Measurements from ENCODE around the gene CEP70. TPM values are rescaled to one million over a fixed set of nuclear protein-coding genes. Genes with fewer than 3 reads are reported as not detected.
"Not testable (repeated sequence)": the region's sequence is repeated elsewhere in the genome, so short reads cannot be mapped to it uniquely, and the experiment has no call there.

The CEP70 gene
- total RNA-seq, 4 donors from 2014 or later: 27.7 to 53.8 (median 43.5) TPM

- peaks cover 0 to 18% (median 0%) of the 10 kb centered on the region in 3 donors for H3K9me3 ChIP-seq
- ATAC-seq: no peak
- H3K4me1 ChIP-seq: no peaks in the 10 kb centered on the region
- H3K27ac ChIP-seq: no peak overlapping the region
- WGBS, 2 donors (ENCODE audit: low coverage in 1 of 2): 56% methylated on average over 2 of the region's 2 CpGs; no CpG with 5 or more reads in 1 of the 2 donors
- no peaks in the 10 kb centered on the region for H3K27me3 ChIP-seq
- TF ChIP-seq POLR2AphosphoS5 (IDR thresholded peaks at IDR 0.05): no peak
- TF ChIP-seq POLR2A (IDR thresholded peaks at IDR 0.05): no peak
- no peak for TF ChIP-seq EP300 (IDR thresholded peaks at IDR 0.05)
- no peak for TF ChIP-seq CTCF (IDR thresholded peaks at IDR 0.05)
- H3K4me3 ChIP-seq: no peak overlapping the region
- peaks cover 0 to 52% of the 10 kb centered on the region in 2 donors for H3K36me3 ChIP-seq
Measured at GRCh38 chr3:138569090-138569489, 25.0 kb downstream of the CEP70 start.

GRCh38 chr3:138567403-138567802 is 26.7 kb downstream of the CEP70 start:
- peaks cover 0 to 38% of the 10 kb centered on the region in 2 donors for H3K36me3 ChIP-seq
- no peak overlapping the region for H3K27ac ChIP-seq
- no peak for TF ChIP-seq POLR2A (IDR thresholded peaks at IDR 0.05)
- TF ChIP-seq EP300 (IDR thresholded peaks at IDR 0.05): no peak
- no peak for TF ChIP-seq POLR2AphosphoS5 (IDR thresholded peaks at IDR 0.05)
- TF ChIP-seq CTCF (IDR thresholded peaks at IDR 0.05): no peak
- no peaks in the 10 kb centered on the region for H3K27me3 ChIP-seq
- H3K4me3 ChIP-seq: no peak overlapping the region
- no peaks in the 10 kb centered on the region for H3K4me1 ChIP-seq
- H3K9me3 ChIP-seq: peaks cover 0 to 3% (median 0%) of the 10 kb centered on the region in 3 donors
- no peak for ATAC-seq

- ATAC-seq, H3K4me1 ChIP-seq, H3K9me3 ChIP-seq, H3K4me3 ChIP-seq, H3K27ac ChIP-seq, H3K27me3 ChIP-seq: not testable (repeated sequence)
- peaks cover 0 to 41% of the 10 kb centered on the region in 2 donors for H3K36me3 ChIP-seq
- 75 to 85% methylated on average over 2 of the region's 2 CpGs for WGBS, 2 donors (ENCODE audit: low coverage in 1 of 2)
Measured at GRCh38 chr3:138566293-138566692, 27.8 kb downstream of the CEP70 start.

GRCh38 chr3:138562902-138563301 is 31.2 kb downstream of the CEP70 start:
- not testable (repeated sequence) for H3K27me3 ChIP-seq, H3K4me3 ChIP-seq, ATAC-seq, H3K27ac ChIP-seq, H3K4me1 ChIP-seq
- WGBS, 2 donors (ENCODE audit: low coverage in 1 of 2): 100% methylated on average over 1 of the region's 1 CpG
- Histone ChIP-seq H3K36me3 (peaks cover 0 to 46% of the 10 kb centered on the region in 2 donors), H3K9me3 (peaks cover 0 to 35% (median 0%) of the 10 kb centered on the region in 3 donors)

GRCh38 chr3:138560501-138560900 is 33.6 kb downstream of the CEP70 start:
- peaks cover 0 to 60% of the 10 kb centered on the region in 2 donors for H3K36me3 ChIP-seq
- WGBS, 2 donors (ENCODE audit: low coverage in 1 of 2): 100% methylated on average over 1 of the region's 6 CpGs; no CpG with 5 or more reads in 1 of the 2 donors
- H3K4me3 ChIP-seq: no peak overlapping the region
- no peak for TF ChIP-seq POLR2AphosphoS5 (IDR thresholded peaks at IDR 0.05)
- no peak for TF ChIP-seq CTCF (IDR thresholded peaks at IDR 0.05)
- TF ChIP-seq EP300 (IDR thresholded peaks at IDR 0.05): no peak
- no peak for TF ChIP-seq POLR2A (IDR thresholded peaks at IDR 0.05)
- no peaks in the 10 kb centered on the region for H3K4me1 ChIP-seq
- peaks cover 0 to 53% (median 0%) of the 10 kb centered on the region in 3 donors for H3K9me3 ChIP-seq
- H3K27ac ChIP-seq: no peak overlapping the region
- ATAC-seq: no peak
- H3K27me3 ChIP-seq: no peaks in the 10 kb centered on the region

- H3K4me3 ChIP-seq: no peak overlapping the region
- ATAC-seq: no peak
- 33 to 67% methylated on average over 1 to 4 of the region's 4 CpGs for WGBS, 2 donors (ENCODE audit: low coverage in 1 of 2)
- peaks cover 0 to 58% (median 0%) of the 10 kb centered on the region in 3 donors for H3K9me3 ChIP-seq
- H3K27ac ChIP-seq: no peak overlapping the region
- H3K36me3 ChIP-seq: peaks cover 0 to 67% of the 10 kb centered on the region in 2 donors
- H3K27me3 ChIP-seq: no peaks in the 10 kb centered on the region
- no peaks in the 10 kb centered on the region for H3K4me1 ChIP-seq
- TF ChIP-seq POLR2AphosphoS5 (IDR thresholded peaks at IDR 0.05) (no peak), EP300 (IDR thresholded peaks at IDR 0.05) (no peak), POLR2A (IDR thresholded peaks at IDR 0.05) (no peak), CTCF (IDR thresholded peaks at IDR 0.05) (no peak)
Measured at GRCh38 chr3:138559134-138559533, 34.9 kb downstream of the CEP70 start.

GRCh38 chr3:138554775-138555174 is 39.3 kb downstream of the CEP70 start:
- H3K36me3 ChIP-seq: peaks cover 0 to 60% of the 10 kb centered on the region in 2 donors
- H3K4me1 ChIP-seq, H3K27me3 ChIP-seq, H3K4me3 ChIP-seq, ATAC-seq, H3K27ac ChIP-seq: not testable (repeated sequence)
- peaks cover 0 to 58% (median 0%) of the 10 kb centered on the region in 3 donors for H3K9me3 ChIP-seq
- WGBS, 2 donors (ENCODE audit: low coverage in 1 of 2): 91 to 97% methylated on average over 2 to 3 of the region's 5 CpGs

GRCh38 chr3:138550958-138551357 is 43.1 kb downstream of the CEP70 start:
- H3K9me3 ChIP-seq: peaks cover 0 to 53% (median 0%) of the 10 kb centered on the region in 3 donors
- H3K36me3 ChIP-seq: peaks cover 0 to 68% of the 10 kb centered on the region in 2 donors
- not testable (repeated sequence) for H3K4me3 ChIP-seq, H3K27me3 ChIP-seq, H3K4me1 ChIP-seq, ATAC-seq, H3K27ac ChIP-seq
- 88 to 100% methylated on average over 1 to 2 of the region's 2 CpGs for WGBS, 2 donors (ENCODE audit: low coverage in 1 of 2)

Measured in gastroesophageal sphincter (tissue), 4 donors.